ENCODE results near the gene PBX3.

The PBX3 gene

DNA sequence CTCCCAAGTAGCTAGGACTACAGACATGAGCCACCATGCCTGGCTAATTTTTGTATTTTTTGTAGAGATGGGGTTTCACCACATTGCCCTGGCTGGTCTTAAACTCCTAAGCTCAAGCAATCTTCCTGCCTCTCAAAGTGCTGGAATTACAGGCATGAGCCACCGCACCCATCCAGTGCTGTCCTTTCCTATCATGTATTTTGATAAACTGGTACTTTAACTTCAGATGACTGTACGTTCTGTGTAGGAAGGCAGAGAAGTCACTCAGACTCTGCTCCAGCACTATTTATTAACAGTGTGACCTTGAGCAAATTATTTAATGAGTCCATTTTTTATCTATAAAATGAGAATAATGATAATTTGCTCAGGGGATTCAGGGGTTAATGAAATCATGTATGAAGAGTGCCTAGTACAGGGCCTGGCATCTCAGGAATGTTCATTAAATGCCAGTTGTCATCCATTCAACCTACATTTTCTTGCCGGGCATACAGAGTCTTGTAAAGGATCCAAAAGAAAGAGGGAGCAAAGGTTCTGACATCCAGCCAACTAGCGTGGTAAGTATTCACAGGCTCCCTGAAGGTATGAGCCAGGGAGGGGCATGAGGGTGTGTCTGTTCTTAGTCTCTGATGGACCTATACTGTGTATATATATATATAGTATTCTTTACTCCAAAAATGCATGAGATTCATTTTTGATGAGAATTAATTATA lies 201.9 kb downstream of the PBX3 start:
- TF ChIP-seq, protein P1, sequence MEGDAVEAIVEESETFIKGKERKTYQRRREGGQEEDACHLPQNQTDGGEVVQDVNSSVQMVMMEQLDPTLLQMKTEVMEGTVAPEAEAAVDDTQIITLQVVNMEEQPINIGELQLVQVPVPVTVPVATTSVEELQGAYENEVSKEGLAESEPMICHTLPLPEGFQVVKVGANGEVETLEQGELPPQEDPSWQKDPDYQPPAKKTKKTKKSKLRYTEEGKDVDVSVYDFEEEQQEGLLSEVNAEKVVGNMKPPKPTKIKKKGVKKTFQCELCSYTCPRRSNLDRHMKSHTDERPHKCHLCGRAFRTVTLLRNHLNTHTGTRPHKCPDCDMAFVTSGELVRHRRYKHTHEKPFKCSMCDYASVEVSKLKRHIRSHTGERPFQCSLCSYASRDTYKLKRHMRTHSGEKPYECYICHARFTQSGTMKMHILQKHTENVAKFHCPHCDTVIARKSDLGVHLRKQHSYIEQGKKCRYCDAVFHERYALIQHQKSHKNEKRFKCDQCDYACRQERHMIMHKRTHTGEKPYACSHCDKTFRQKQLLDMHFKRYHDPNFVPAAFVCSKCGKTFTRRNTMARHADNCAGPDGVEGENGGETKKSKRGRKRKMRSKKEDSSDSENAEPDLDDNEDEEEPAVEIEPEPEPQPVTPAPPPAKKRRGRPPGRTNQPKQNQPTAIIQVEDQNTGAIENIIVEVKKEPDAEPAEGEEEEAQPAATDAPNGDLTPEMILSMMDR (IDR thresholded peaks at IDR 0.05; ENCODE audit: insufficient read depth, low read depth, low read length, missing control alignments) = no peak
- no peak for DNase-seq (ENCODE audit: low read depth)

DNA sequence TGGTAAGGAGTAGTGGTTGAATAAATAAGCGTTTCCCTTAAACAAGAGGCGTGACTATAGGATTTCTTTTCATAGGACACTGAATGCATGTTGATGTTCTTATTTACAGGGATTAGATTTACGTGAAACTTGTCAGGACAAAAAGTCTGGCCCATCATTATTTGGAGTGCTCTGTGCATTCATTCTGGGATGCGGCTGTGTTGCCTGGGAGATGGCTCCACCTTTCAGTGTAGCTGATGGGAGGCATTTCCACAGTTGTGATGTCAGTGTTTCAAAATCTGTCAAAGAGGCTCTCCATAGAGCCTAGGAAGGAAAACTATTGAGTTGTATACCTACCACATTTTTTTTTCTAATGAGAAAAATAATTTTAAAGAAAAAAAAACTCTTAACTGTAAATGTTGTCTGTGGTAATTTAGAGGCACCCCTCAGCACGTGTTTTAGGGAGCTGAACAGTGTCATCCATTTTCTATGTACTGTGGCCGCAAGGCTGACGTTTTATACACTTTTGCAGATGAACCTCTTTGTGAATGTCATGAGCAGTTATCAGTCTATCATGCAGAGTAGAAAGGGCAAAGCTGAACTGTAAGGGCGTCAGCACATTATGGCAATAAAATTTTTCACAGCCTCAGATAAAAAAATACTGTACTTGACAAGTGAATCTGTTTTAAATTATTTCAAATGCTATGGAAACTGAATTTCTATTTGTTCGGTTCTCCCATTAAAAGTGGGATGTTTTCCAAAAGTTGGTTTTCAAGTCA lies 202.7 kb downstream of the PBX3 start:
- TF ChIP-seq, protein P1 (IDR thresholded peaks at IDR 0.05; ENCODE audit: insufficient read depth, low read depth, low read length, missing control alignments) = no peak
- no peak for DNase-seq (ENCODE audit: low read depth)
- no peak overlapping the region for H3K4me3 ChIP-seq (ENCODE audit: low read depth, low read length)

More for the DNA sequence above, 201.9 kb downstream of the PBX3 start:
- no peak overlapping the region for H3K4me3 ChIP-seq (ENCODE audit: low read depth, low read length)

DNA sequence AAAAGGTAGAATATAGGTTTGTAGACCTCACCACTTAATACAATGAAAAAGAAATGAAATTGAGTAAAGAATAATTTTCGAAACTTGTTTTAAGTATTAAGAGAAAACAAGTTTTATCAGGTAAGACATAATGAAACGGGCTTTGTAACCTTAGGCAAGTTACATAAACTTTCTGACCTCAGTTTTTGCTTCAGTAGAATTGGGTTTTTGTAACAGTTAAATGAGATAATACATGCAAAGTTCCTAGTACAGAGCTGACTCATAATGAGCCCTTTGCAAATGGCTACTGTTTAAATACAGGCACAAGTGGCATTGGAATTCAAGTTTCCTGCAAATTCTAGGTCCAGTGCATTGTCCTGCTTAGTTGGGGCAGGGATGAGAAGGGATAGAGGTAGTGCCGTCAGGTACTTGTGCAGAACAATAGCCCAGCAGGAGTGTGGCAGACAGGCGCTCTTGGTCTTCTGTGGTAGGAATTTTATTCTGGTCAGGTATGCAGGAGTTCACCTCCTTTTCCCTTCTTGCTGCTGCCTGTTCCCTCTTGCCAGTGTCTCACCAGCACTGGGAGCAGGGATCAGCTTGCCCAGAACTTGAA lies 203.8 kb downstream of the PBX3 start:
- H3K4me3 ChIP-seq (ENCODE audit: low read depth, low read length) = no peak overlapping the region
- no peak for DNase-seq (ENCODE audit: low read depth)
- TF ChIP-seq, protein P1 (IDR thresholded peaks at IDR 0.05; ENCODE audit: insufficient read depth, low read depth, low read length, missing control alignments) = no peak

DNA sequence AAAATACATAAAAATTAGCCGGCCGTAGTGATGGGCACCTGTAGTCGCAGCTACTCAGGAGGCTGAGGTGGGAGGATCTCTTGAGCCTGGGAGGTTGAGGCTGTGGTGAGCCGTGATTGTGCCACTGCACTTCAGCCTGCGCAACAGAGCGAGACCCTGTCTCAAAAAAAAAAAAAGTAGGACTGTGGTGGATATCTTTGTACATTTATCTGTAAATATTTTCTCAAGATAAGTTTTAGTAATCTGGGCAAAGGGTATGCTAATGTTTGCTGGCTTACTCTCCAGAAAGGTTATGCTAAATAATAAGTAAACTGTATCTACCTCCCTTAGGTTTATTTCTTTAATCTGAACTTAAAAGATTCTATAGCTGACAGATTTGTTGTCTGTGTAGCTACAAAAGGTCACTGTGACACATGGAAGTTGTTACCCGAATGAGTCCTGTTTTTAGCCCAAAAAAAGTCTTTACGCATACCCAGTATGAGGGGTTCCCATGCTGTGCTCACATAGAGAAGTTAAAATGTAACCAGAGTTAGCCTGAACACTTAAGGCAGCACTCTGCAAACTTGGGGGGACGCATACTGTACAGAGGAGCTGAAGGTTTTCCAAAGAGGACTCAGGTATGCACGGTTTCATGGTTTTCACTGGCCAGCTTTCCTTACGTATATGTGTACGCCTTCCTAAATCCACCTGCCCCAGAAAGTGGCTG lies 206.3 kb downstream of the PBX3 start:
- TF ChIP-seq, protein P1 (IDR thresholded peaks at IDR 0.05; ENCODE audit: insufficient read depth, low read depth, low read length, missing control alignments) = no peak
- no peak for DNase-seq (ENCODE audit: low read depth)
- no peak overlapping the region for H3K4me3 ChIP-seq (ENCODE audit: low read depth, low read length)

DNA sequence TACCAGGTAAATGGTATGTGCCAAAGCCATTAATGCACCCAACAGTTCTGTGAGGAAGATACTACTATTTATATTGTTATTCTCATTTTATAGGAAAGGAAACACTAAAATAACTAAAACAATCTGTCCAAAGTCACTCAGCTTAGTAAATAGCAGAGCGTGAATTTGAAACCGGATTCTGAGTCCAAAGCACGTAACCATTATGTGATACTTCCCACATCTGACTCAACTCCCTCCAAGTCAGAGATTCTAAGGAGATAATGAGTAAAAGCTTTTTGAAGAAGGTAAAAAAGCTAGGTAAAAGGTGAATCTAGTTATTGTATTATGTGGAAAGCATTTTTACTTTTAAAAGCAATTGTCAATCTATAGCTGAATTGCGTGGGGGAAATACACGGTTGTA lies 208.9 kb downstream of the PBX3 start:
- no peak overlapping the region for H3K4me3 ChIP-seq (ENCODE audit: low read depth, low read length)
- TF ChIP-seq, protein P1 (IDR thresholded peaks at IDR 0.05; ENCODE audit: insufficient read depth, low read depth, low read length, missing control alignments) = no peak
- DNase-seq (ENCODE audit: low read depth) = no peak

DNA sequence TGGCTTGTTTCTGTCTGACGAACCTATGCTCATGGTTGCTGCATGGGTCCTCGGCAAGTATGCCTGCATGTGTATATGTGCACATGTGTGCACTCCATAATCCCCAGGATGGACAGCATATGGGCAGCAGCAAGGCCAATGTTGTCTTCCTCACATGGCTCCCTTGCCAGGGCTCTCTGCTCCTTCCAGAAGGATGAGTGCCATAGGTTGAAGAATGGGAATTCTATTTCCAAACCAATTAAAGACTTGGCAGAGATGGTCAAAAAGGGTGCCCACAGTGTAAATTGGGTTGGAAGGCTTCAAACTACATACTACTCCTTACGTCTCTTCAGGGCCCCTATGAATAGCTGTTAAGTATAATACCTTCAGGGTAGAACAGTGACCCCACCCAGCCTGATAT lies 212.1 kb downstream of the PBX3 start:
- TF ChIP-seq, protein P1 (IDR thresholded peaks at IDR 0.05; ENCODE audit: insufficient read depth, low read depth, low read length, missing control alignments) = no peak
- no peak overlapping the region for H3K4me3 ChIP-seq (ENCODE audit: low read depth, low read length)
- no peak for DNase-seq (ENCODE audit: low read depth)
